K562 (cell line): ENCODE results near the gene PMFBP1. TPM values are rescaled to one million over a fixed set of nuclear protein-coding genes. Genes with fewer than 3 reads are reported as not detected.

ENCODE experiments used
- FOXJ3 ChIP-seq: sonication (generic); formaldehyde crosslinking; IDR thresholded peaks from 2 replicates; pipeline ENCODE4 v1.4.0; 2020; ENCODE audit warnings: mild to moderate bottlenecking, missing genetic modification reagents
- polyA plus RNA-seq, 8 experiments: library from polyadenylated mRNA; depleted of rRNA in 4 of 8; stranded (reverse) in 5 of 8; unstranded in 3 of 8; fragments of >200 nt; fragmentation: Nextera tagmentation in 2 of 8; fragmentation: Illumina TruSeq in 1 of 8; extraction: Ambion mirVana in 2 of 8; extraction: Trizol in 1 of 8; gene quantifications; 2 replicates each; pipeline versions ENCODE4 v1.2.1 to v1.2.3, GENCODE V29; 2011 to 2014; ENCODE audit warnings: inconsistent platforms in 1 of 8, missing spikeins in 1 of 8
- total RNA-seq, 7 experiments: library from RNA; depleted of rRNA in 6 of 7; stranded (reverse); fragments of >200 nt in 6 of 7; fragmentation: Illumina TruSeq in 2 of 7; extraction: Trizol in 2 of 7; gene quantifications; 2 replicates each; pipeline versions ENCODE4 v1.2.1 to v1.2.3, GENCODE V29; 2011 to 2021; ENCODE audit warnings: low replicate concordance in 1 of 7
- TF ChIP-seq, protein P1 (sequence below), 2 experiments: fragments of 450-650 bp in 1 of 2; sonication (generic) in 1 of 2; formaldehyde crosslinking in 1 of 2; IDR thresholded peaks; 2 replicates each; pipeline versions ENCODE4 v1.7.1 to v1.9.0; 2016 to 2022; ENCODE audit warnings: inconsistent platforms in 1 of 2, mild to moderate bottlenecking in 1 of 2, missing genetic modification reagents in 1 of 2

The PMFBP1 gene
- total and polyA plus RNA-seq, 9 of the 15 experiments (the other 6 are each of a cell fraction or from before 2014, with no cell fraction given) = 0.13 to 0.91 (median 0.47) TPM

DNA sequence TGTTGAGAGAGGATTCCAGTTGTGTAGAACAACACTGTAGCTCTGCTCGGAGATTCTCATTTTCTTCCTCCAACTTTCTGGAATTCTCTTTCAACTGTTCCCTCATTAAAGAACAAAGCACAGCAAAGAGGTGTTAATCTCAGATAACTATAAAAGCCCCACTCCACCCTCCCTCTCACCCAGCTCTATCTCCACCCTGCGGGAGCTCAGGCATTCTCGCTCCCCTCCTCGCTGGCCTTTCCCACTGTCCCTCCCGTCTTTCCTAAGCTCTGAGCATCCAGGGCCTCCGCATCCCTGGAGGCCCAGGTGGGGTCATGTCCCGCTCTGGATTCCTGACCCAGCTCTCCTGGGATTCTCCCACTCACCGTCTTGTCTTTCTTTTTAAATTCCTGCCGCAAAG is 43.3 kb downstream of the PMFBP1 start (continued):
- TF ChIP-seq, protein P1, sequence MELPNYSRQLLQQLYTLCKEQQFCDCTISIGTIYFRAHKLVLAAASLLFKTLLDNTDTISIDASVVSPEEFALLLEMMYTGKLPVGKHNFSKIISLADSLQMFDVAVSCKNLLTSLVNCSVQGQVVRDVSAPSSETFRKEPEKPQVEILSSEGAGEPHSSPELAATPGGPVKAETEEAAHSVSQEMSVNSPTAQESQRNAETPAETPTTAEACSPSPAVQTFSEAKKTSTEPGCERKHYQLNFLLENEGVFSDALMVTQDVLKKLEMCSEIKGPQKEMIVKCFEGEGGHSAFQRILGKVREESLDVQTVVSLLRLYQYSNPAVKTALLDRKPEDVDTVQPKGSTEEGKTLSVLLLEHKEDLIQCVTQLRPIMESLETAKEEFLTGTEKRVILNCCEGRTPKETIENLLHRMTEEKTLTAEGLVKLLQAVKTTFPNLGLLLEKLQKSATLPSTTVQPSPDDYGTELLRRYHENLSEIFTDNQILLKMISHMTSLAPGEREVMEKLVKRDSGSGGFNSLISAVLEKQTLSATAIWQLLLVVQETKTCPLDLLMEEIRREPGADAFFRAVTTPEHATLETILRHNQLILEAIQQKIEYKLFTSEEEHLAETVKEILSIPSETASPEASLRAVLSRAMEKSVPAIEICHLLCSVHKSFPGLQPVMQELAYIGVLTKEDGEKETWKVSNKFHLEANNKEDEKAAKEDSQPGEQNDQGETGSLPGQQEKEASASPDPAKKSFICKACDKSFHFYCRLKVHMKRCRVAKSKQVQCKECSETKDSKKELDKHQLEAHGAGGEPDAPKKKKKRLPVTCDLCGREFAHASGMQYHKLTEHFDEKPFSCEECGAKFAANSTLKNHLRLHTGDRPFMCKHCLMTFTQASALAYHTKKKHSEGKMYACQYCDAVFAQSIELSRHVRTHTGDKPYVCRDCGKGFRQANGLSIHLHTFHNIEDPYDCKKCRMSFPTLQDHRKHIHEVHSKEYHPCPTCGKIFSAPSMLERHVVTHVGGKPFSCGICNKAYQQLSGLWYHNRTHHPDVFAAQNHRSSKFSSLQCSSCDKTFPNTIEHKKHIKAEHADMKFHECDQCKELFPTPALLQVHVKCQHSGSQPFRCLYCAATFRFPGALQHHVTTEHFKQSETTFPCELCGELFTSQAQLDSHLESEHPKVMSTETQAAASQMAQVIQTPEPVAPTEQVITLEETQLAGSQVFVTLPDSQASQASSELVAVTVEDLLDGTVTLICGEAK (IDR thresholded peaks at IDR 0.05) = no peak
- TF ChIP-seq, protein P1 (CRISPR knock-in tag; IDR thresholded peaks at IDR 0.05) = no peak
- no peak for TF ChIP-seq FOXJ3 (CRISPR knock-in tag)
